Neural crest cell (in vitro differentiated cells): ENCODE data around the gene PPP2R2B. TPM values are rescaled to one million over a fixed set of nuclear protein-coding genes. Genes with fewer than 3 reads are reported as not detected.

Experiments
- DNase-seq: peaks from one replicate; pipeline ENCODE4 v3.0.0; 2021; ENCODE audit warnings: low read depth, mixed read lengths, low spot score
- H3K27ac Mint-ChIP-seq: one replicate; pipeline ENCODE4 v1.8.0; 2021; ENCODE audit warnings: mild to moderate bottlenecking, mixed read lengths; ENCODE audit not compliant: unreplicated experiment
- H3K27me3 Mint-ChIP-seq: 2 replicates; pipeline ENCODE4 v1.8.0; 2021; ENCODE audit warnings: low read depth, mild to moderate bottlenecking, mixed read lengths
- H3K36me3 Mint-ChIP-seq: 2 replicates; pipeline ENCODE4 v1.8.0; 2021; ENCODE audit warnings: low read depth, mild to moderate bottlenecking, mixed read lengths
- H3K4me1 Mint-ChIP-seq: 2 replicates; pipeline ENCODE4 v1.8.0; 2021; ENCODE audit warnings: mixed read lengths
- H3K4me3 Mint-ChIP-seq: one replicate; pipeline ENCODE4 v1.8.0; 2021; ENCODE audit warnings: mild to moderate bottlenecking, mixed read lengths
- H3K9me3 Mint-ChIP-seq: 2 replicates; pipeline ENCODE4 v1.8.0; 2021; ENCODE audit warnings: mixed read lengths
- CTCF ChIP-seq: fragments of 200-600 bp; sonication (generic); conservative IDR thresholded peaks from 2 replicates; pipeline ENCODE4 v1.5.0; 2021; ENCODE audit warnings: antibody characterized with exemption, mild to moderate bottlenecking
- total RNA-seq: library from RNA; stranded (reverse); gene quantifications from 2 replicates; pipeline ENCODE4 v1.2.1, GENCODE V29; 2021

PPP2R2B gene
- total RNA-seq, 1 donor from 2014 or later = 4.9 TPM

- Mint-ChIP-seq H3K27ac (no peak overlapping the region), H3K4me3 (no peak overlapping the region), H3K9me3 (no peaks in the 10 kb centered on the region), H3K27me3 (no peaks in the 10 kb centered on the region), H3K36me3 (no peaks in the 10 kb centered on the region), H3K4me1 (no peaks in the 10 kb centered on the region)
- no peak for TF ChIP-seq CTCF
- DNase-seq = no peak
Observed at GRCh38 chr5:146866263-146866662, 12.3 kb downstream of the PPP2R2B start.

- Mint-ChIP-seq H3K4me1 (no peaks in the 10 kb centered on the region), H3K4me3 (no peak overlapping the region), H3K9me3 (no peaks in the 10 kb centered on the region), H3K36me3 (no peaks in the 10 kb centered on the region), H3K27me3 (no peaks in the 10 kb centered on the region), H3K27ac (no peak overlapping the region)
- no peak for TF ChIP-seq CTCF
- no peak for DNase-seq
Observed at GRCh38 chr5:146862641-146863040, 15.9 kb downstream of the PPP2R2B start.

- no peaks in the 10 kb centered on the region for H3K27me3 Mint-ChIP-seq
- no peaks in the 10 kb centered on the region for H3K9me3 Mint-ChIP-seq
- H3K4me1 Mint-ChIP-seq = no peaks in the 10 kb centered on the region
- TF ChIP-seq CTCF = no peak
- H3K36me3 Mint-ChIP-seq = no peaks in the 10 kb centered on the region
- no peak for DNase-seq
- no peak overlapping the region for H3K27ac Mint-ChIP-seq
- no peak overlapping the region for H3K4me3 Mint-ChIP-seq
Observed at GRCh38 chr5:146860213-146860893, 18.2 kb downstream of the PPP2R2B start.

GRCh38 chr5:146852089-146852488, 26.5 kb downstream of the PPP2R2B start:
- H3K4me3 Mint-ChIP-seq = no peak overlapping the region
- H3K27me3 Mint-ChIP-seq = no peaks in the 10 kb centered on the region
- no peaks in the 10 kb centered on the region for H3K9me3 Mint-ChIP-seq
- DNase-seq = no peak
- H3K36me3 Mint-ChIP-seq = no peaks in the 10 kb centered on the region
- H3K4me1 Mint-ChIP-seq = peaks cover 3% of the 10 kb centered on the region
- no peak overlapping the region for H3K27ac Mint-ChIP-seq
- TF ChIP-seq CTCF = no peak

GRCh38 chr5:146851133-146851532, 27.4 kb downstream of the PPP2R2B start:
- peaks cover 5% of the 10 kb centered on the region for H3K4me1 Mint-ChIP-seq
- H3K27me3 Mint-ChIP-seq = no peaks in the 10 kb centered on the region
- no peak for TF ChIP-seq CTCF
- H3K36me3 Mint-ChIP-seq = no peaks in the 10 kb centered on the region
- H3K27ac Mint-ChIP-seq = no peak overlapping the region
- no peak overlapping the region for H3K4me3 Mint-ChIP-seq
- DNase-seq = no peak
- H3K9me3 Mint-ChIP-seq = no peaks in the 10 kb centered on the region
